GM18511 (cell line): Measurements from ENCODE around the gene CDH2.

Experiments
- ATAC-seq: cut with Tn5 transposase; IDR thresholded peaks from one replicate; pipeline ENCODE4 v1.9.1; 2021; ENCODE audit warnings: mild to moderate bottlenecking, moderate library complexity; ENCODE audit not compliant: unreplicated experiment

CDH2 gene

DNA sequence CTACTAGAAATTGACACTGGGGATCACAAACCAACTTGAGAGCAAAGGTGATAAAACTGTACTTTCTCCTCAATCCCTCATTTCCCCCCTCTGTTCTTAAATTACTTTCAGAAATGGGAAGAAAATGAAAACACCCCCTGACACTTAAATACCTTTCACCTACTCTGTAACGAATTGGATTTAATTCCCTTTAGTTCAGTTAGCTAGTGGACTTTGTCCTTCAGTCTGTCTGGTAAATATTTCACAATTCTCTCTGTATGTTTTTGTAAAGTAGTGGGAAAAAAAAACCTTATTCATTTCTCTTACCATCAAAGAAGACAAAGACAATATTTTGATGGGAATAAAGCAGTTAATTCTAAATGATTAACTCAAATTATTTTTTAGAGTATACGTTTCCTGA is 85.7 kb downstream of the CDH2 start:
- no peak for ATAC-seq

DNA sequence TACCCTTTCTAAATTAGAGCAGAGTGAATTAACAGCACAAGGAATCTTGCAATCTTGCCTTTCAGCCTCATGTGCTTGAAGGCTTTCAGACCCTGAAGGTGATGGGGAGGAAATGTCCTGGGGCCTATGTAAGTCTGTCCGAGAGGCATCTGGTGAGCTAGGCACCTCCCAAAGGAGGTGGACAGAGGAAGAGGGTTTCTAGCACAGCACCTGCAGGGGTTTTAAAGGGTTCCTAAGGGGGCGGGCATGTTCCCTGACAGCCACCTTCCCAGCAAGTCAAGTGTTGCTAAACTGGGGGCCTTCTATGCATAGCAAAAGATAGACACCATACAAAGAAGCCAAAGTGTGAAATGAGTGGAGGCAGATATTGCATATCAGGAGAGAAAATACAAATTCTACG is 88.5 kb downstream of the CDH2 start:
- ATAC-seq: no peak

DNA sequence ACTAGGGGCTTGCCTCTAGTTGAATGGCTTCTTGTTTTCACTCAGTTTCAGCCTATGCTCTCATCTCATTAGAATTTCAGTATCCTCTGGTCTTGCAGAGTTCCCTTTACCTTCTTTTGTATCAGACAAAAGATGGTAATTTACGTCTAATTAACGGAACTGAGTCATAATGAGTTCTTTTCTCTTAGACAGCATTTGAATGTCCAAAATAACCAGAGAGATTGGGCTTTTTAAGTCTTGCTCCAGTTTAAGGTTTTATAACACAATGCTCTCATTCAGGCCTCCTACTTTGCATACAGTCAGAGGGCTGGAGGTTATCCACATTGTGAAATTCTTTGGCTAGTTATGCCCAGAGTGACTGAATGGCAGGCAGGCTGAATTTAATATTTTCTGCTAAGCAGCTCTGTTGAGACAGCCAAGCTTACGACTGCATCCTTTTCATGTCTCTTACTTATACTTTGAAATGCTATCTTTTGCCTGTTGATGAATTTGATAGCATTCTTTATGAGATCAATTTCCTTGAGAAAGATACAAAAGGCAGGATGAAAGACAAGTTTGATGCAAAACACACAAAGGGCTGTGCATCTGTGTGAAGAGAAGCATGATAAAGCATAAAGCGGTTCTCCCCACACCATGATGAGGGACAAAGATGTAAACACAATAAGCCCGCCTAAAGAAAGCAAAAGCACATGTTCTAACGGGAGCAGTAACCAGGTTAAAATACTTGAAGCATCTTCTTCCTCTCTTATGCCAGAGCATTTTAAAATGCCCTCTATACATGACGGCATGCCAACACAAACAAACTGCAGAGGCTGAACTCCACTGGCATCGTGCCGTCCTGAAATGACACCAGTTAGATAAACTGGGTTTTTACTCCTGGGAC is 90.0 kb downstream of the CDH2 start:
- no peak for ATAC-seq

DNA sequence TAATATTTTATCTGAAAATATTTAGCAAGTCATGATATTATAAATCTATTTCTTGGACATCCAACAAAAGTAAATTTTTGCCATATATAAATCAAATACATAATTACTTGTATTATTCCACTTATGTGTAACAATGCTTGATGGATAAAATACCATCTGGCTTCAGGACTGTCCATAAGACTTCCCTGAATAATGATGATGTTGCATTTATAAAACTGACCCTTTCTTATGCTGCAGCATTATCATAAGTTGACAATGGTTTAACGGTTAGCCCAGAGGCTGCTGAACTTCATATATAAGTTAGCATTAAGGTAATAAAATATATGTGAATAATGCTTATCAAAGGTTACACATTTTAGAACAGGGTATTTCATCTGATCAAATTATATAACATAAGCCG is 95.4 kb downstream of the CDH2 start:
- no peak for ATAC-seq

DNA sequence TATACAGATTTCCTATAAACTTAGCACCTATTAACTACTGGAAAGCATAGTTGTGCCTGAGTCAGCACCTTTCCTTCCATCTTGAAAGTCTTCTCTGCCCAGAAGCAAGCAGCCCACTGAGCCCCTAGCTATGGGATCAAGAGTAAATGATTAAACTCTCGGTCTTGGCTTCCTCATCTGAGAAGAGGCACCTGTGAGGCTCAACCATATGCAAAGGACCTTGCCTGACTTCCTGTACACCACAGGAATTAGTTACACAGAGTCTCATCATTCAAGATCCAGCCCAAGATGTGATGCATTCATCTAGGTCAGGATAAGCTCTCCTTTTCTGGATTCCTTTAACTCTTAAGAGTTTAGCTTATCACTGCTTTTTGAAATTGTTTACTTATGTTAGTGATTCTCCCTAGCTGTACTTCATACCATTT is 96.0 kb downstream of the CDH2 start:
- no peak for ATAC-seq

DNA sequence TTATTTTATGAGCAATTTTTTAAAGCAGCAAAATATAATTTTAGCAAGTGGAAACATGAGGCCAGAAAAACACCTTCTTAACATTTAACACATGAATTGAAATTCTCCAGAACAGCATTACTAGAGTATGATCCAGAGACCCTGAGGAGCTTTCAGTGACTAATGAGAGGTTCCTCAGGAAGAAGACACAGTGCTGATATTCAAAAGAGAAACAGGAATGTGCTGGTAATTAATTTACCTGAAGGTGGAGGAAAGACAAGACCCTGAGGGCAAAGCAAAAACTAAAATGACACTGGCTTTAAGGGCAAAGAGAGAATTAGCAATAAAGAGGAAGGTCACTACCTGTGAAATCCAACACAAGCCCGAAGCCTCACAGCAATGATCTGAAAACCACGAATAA is 97.0 kb downstream of the CDH2 start:
- no peak for ATAC-seq

DNA sequence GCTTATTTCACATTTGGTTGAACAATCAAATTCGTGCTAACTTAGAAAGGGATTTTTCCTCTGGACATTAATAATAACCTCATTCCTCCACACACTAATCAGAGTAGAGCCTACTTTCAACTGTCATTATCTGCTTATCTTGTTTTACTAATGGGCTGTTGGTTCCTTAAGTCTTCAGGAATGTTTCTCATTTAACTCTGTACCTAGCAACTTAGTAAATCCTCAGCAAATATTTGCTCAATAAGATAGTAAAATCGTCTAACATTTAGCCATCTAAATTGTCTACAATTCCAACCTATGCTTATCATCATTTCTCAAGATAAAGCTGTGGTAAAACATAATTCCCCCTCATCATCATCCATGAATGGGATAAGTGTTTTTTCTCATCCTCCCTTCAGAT is 98.1 kb downstream of the CDH2 start:
- no peak for ATAC-seq

DNA sequence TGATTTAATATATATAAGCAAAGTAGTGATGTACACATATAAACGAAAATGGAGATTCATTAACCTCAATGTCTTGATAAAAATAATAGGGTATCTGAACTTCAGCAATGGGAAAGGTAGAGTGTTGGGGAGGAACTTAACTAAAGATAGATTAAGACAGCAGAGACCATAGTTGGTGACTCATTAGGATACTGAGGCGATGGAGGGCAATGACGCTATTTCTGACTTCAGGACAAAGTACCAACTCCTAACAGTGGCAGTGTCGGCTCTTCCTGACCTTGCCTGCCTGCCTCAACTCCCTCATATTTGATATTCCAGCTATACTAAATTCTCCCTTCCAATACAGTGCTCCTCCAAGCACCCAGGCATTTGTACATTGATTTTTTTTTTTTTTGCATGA is 98.6 kb downstream of the CDH2 start:
- ATAC-seq: no peak

DNA sequence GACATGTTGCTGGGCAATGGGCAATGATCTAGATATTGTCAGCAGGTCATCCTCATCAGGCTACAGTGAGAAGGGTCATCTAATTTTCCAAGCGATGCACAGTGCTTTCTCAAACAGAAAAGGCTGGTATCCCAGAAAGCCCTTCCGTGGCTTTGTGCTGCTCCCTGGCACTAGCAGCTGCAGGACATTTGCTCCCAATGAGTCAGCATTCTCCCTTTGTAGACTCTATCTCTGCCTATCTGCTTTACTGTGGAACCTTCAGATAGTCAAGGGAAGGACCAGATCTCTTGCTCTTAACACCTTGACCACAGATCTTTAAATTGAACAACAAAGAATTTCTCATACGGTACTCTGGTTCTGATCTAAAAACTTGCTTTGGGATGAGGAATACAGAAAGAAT is 101.4 kb downstream of the CDH2 start:
- no peak for ATAC-seq

DNA sequence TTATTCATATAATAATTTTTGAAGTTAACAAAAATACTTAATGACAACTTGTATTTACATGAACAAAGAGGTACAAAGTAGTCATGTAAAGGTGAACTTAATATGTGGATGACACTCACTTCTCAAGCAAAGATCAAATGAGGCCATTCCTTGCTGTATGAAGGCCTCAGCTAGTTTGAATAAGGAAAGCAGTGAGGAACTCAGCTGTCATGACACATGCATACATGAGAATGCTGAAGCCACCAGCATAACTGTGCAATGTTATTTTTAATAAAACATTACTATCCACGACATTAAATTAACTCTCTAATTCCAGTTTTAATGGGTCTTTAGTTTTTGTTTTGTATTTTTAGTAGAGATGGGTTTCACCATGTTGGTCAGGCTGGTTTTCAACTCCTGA is 102.9 kb downstream of the CDH2 start:
- no peak for ATAC-seq

DNA sequence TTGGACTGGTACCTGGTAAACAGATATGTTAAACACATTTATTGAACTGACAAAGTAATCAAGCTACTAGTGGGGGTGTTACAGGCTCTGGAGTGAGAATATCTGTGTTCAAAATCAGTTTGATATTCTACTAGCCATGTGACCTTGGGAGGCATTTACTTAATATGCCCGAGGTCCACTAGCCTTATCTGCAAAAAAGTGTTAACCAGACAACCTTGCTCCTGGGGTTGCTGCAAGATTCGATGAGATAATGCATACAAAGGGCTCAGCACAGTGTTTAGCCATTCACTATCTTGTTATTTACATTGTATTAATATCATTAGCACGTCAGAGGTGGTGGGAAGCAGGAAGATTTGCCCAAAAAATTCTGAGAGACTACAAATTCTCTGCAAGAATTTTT is 103.3 kb downstream of the CDH2 start:
- no peak for ATAC-seq

DNA sequence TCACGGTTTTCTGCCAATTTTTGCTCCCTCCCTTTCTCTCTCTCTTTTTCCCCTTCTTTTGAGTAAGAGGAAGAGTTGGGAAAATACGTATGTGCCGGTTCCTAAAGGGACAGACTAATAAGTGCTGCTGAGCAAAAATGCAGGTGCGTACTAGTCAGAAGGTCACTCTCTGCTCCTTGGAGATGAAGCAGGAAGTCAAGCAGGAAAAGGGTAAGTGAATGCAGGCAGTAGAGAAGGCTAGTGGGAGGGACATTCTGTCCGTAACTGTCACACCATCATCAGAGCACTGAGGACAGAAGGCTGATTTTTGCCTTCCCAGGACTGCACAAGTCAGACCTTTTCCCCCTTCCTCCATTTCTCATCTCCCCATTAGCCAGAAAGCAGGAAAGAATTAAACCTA is 105.7 kb downstream of the CDH2 start:
- ATAC-seq: no peak

DNA sequence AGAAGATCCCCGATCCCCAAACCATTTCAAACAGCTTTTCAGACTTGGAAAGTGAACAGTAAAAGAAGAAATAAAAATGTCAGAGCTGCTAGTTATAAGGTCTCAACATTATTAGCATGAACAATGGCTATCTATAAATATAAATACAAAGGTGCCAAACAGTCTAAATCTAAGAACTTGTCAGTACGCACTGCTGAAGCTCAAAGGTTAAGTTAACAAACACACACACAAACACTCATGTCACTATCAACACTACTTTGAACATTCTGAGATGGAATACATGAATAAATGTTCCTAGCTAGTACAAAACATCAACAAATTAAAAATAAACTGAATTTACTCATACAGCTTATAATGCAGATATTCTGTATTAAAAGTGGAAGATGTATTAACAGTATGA is 108.7 kb downstream of the CDH2 start:
- ATAC-seq: no peak

DNA sequence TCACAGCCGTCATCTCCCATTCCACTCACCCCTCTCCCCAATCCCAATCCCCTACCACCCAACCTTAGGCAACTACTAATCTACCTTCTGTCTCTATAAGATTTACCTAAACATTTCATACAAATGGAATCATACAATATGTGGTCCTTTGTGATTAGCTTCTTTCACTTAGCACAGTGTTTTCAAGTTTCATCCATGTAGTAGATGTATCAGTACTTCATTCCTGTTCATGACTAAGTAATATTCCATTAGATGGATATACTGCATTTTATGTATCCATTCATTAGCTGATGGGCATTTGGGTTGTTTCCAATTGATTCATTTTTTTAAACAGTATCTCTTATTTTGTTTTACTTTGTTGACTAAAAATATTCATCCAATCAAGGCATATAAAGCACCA is 109.6 kb downstream of the CDH2 start:
- ATAC-seq: no peak

DNA sequence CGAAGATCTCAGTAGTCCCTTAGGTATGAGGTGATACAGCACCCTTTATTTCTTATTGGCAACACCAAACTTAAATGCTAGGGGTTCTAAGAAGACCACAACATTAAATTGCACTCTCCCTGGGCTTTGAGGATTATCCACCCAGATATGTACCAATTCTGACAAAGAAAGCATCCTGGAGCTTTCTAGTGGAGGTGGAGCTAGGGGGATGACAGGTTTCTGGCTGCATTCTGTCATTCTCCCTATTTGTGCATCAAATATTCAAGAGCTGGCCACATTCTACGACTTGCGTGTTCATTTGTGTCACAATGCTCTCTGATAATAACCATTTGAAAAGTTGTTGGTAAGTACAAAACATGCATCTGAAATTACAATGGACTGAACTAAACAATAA is 111.1 kb downstream of the CDH2 start:
- ATAC-seq: no peak

DNA sequence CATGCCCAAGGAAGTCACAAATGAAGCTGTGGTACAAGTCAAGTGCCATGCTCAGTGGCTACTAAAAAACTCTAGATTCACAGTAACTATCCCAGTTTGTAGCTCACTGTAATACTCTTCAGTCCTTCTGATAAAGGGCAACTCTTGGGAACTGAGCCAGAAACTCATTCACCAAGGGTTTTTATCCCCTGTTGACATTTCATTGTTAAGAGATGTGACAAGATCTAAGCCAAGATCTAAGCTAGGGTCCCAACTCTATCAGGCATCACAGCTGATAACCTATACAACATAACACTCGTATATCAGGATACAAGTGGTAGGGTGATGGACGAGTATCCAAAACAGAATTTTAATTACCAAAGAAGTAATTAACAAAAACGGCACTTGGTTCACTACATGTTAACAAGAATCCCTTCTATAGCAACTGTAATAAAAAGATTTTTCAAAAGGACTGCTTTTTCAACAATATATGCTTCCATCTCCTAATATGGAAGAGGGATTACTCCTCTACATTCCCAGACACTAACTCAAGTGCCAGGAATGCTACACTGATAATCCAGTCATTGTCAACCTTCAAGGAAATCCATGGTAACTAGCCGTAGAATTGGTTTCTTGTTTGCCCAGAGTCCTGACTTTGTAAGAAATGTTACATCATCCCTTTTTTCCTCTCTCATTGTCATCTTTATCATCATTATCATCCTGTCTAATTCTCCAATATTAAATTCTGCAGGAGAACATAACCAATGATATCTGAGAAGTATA is 111.7 kb downstream of the CDH2 start:
- ATAC-seq: no peak

DNA sequence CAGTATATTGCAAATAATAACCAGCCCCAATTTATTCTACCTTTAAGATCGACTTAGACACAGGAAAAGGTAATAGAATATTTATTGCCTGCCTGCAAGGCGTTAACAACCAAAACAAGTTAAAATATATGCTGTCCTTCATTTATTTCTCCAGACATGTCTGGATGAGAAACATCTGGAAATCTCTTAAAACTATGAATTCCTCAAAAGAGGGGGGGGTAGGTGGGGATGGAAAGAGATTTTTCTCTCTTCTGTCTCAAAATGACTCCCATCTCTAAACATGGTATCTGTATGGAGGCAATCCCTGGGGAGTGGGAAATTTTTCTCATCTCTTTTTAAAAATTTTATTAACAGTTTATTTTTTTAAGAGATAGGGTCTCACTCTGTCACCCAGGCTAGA is 113.0 kb downstream of the CDH2 start:
- no peak for ATAC-seq

DNA sequence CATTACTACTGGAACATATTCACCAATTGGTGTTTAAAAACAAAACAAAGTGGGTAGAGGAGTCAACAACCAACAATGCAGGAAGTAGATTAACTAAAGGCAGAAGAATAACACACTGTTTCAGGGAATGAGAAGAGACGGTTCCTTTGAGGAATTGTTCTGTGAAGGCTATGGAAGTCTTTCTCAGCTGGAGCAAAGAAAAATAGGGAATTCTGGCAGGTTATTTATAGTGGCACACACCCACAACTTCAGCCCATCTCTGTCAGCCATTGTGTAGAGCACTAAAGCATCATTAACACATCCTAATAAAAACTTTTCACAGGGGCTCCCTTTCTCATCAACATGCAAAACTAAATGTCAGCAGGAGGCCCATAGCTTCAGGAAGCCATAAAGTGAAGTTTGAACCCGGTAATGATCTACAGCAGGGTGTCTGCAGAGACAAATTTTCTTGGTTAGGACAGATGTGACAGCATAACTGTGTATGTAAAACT is 113.6 kb downstream of the CDH2 start:
- ATAC-seq: no peak

DNA sequence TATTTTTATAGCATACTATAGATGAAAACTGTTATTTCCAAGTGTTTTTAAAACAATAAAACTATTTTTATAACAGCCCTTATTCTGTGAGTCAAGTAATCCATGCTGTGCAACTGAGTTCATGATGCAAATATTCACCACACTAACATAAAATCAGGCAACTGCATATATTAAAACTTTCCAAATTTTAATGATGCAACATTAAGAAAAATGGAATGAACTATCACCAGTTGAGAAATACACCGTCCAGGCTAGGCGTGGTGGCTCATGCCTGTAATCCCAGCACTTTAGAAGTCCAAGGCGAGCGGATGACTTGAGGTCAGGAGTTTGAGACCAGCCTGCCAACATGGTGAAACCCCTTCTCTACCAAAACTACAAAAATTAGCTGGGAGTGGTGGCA is 114.5 kb downstream of the CDH2 start:
- no peak for ATAC-seq

DNA sequence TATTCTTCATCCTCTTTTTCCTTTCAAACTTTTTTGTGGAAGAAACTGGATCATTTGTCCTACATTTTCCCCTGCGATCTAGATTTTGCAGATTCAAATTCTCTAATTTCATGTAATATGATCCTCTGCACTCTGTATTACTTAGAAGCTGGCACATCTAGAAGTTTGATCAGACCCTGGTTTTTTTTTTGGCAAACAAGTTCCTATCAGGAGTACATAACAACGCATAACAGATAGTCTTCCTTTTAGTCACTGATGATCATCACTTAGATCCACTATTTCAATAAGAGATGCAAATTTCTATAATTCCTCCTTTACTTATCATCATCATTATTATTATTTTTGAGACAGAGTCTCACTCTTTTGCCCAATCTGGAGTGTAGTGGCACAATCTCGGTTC is 117.1 kb downstream of the CDH2 start:
- no peak for ATAC-seq

DNA sequence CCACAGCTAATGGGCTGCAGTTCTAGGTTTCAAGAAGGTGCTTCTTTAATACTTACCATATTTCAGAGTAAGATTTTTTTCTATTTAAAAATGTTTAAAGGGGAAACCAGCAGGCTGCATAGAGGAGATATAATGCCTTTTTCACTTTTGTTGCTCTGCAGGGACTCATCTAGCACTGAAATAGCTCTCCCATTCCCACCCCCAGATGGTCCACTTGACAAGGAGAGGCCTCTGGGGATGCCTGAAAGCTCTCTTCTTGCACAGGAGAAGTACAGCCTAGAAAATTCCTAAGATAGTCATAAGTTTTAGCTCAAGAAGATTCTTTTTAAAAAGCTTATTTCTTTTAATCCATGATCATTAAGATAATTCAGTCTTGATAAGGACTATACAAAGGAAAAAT is 126.4 kb downstream of the CDH2 start:
- no peak for ATAC-seq

DNA sequence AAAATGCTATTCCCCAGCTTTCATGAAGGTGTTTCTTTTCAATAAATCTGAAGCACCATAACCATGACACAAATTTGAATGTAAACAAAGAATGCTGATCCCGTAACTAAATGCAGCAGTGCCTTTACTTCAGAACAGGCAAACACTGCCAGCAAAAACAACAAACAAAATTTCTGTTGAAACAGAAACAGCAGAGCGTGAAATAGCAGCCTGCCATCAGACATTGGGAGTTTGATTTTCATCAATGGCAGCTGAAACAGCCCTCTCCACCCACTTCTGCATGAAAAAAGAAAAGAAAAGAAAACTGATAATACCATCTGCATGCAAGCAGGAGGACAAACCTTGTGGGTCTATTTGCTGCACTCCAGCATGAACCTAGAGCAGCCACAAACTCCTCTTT is 128.3 kb downstream of the CDH2 start:
- no peak for ATAC-seq
